Posterior vena cava (tissue), 2 donors: ENCODE results near the gene ANKRD31. TPM values are rescaled to one million over a fixed set of nuclear protein-coding genes. Genes with fewer than 3 reads are reported as not detected.
A peak's percentile ranks its signal among the peaks of the same experiment; 100 is the strongest.
"Not testable (repeated sequence)": the region's sequence is repeated elsewhere in the genome, so short reads cannot be mapped to it uniquely, and the experiment has no call there.

Source experiments
- DNase-seq: peaks from one replicate; pipeline ENCODE4 v3.0.0-alpha.2; 2020; ENCODE audit warnings: low spot score
- intact Hi-C, 2 donors: fragments of 100-400 bp; cut with DNase I; formaldehyde crosslinking; loops; one replicate each; pipeline versions ENCODE4 v1.14.1 to v1.14.2; 2022 to 2023
- long read RNA-seq, 2 donors: library from polyadenylated mRNA; unstranded; transcript quantifications; one replicate each; pipeline ENCODE4 v2.0.0, GENCODE V29; 2020 to 2021
- total RNA-seq, 2 donors: library from RNA; stranded (reverse); fragmentation: NEBNext Ultra II Directional; extraction: Animal tissue kit (Norgen Biotek cat#: 25700); gene quantifications; one replicate each; pipeline ENCODE4 v1.2.1, GENCODE V29; 2021
- donor health status: DM: yes; HTN: yes; CAD: no.
- donor health status: DM: yes; HTN: yes; CAD: no.

The ANKRD31 gene, protein sequence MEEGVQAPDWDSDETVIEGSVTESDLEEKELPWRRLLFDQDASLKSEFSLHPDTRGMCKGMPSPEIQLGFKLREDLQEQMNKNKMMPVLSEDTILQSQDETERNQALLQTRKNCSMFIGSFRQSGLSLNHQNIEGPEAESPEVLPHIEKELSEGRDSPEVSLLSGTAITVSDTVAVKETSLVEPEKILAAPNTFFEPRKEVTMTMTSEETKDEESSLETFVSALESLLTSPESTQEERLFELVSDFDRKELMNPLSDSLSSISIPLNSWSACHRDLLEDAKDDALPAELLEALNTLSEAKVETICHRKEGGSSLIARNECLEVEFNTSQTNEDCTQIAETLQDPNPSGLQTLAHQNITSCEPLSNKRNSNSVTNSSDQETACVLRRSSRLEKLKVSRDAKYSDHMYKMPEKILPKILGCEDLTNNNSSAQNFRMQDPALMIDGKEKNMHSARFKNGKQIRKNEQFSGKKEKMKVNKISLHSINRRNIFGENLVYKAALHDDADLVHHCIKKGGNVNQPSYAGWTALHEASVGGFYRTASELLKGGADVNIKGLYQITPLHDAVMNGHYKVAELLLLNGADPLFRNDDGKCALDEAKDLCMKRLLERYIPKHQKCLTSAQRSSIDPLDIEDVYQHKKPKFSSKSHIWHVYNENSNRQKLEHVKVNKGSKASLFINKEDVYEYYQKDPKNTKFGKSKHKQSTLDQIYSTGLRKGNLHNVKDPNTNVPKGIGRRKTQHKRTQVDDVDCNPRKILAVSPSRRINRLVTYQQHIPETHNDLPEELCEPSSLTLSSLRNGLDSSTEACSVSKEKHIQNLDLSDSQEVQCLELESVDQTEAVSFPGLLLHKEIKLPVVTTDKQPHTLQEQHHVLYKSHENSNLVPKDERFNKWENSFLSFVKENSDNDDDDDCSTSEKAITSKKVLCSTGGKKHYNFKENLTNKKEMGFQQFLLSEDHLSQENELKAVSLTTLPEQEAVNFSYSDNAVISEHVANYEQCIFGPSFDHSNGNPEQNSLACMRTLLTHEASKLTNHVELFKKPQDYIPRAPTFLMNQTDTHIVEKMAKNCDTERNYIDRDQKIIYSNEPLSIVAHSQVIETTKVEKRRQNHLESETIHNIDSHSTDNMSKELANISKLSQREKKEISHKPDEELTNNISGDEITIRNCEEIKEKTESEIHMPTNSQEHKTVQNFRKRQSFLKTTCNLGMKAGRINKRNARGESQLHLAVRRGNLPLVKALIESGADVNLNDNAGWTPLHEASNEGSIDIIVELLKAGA (N-terminal part only)
- total RNA-seq = under 1 TPM; 0.19 to 0.42 TPM
- long read RNA-seq, donor 1 = 0 reads
- long read RNA-seq, donor 2 = 0 reads

DNA sequence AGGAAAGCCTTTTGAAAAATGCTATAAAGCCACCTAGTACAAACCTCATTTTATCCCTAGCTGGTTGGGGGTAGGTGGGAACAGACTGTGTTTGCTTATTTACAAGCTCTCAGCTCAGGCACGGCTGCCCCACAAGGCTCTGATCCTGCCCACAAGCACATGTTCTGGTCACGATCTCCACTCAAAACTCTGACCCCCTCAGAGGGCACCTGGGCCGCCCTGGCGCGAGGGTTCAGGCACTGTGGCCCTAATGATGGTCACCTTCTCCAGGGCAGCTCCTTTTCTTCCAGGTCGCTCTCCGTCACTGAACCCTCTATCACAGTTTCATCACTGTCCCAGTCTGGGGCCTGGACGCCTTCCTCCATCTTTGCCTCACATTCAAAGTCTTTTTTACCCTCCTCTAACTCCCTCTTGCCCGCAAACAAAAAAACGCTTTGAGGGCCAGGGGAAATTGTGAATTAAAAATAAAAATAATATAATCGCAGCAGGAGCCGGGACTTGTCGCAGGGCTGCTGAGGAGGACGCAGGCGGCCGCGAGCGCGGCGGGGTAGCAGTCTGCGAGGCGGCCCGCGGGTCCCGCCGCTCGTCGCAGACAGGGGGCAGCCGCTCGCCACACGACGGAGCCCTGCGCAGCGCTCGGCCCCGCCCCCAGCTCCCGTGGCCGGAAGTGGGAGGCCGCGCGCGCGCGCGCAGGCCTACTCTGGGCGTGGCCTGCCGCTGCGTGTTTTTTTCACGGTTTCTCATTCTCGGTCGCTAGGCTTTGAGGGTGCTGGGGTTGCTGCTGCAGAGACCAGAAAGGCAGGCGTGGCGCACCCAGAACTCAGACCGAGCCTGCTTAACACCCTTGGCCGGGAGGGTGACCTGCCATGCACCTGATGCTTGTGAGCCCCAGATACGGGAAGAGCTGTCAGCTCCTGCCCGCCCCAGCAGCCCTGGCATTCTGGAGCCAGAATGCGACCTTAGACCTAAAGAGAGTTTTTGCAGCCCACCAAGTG lies at the start of gene ANKRD31:
ANKRD31 (minus strand) TSS at position 557 of the 995 bp plus-strand sequence; CDS start at position 365, 192 bp downstream.
- intact Hi-C loops = loop anchor here in 1 of 2 donors (10.0 kb wide), 1 partner anchor 448 kb away; no protein-coding TSS in a partner anchor
- DNase-seq = peak; percentile 97

DNA sequence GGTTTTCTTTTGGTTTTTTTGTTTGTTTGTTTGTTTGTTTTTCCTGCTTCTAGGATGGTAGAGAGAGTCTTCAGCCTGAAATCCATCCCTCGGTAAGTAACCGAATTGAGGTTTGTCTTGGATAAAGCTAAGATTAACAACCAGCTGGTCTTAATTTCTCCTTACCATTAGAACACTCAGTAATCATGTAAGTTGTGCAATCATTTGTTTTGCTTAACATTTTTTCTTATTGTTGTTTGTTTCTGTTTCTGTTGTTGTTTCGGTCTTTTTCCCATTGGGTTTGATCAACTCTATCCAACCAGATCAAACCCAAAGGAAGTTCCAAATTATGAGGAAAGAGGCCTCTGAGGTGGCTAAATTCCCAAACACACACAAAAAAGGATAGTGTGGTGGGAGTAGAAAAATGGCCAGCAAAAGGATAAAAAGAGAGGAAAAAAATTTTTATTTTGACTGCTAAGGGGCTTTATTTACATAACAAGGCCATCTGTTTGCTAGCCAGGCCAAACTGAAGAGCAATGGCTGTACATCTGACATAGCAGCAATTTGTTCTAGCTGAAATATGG lies 49.6 kb upstream of the ANKRD31 start:
- DNase-seq = no peak
- intact Hi-C loops = no loop called here

DNA sequence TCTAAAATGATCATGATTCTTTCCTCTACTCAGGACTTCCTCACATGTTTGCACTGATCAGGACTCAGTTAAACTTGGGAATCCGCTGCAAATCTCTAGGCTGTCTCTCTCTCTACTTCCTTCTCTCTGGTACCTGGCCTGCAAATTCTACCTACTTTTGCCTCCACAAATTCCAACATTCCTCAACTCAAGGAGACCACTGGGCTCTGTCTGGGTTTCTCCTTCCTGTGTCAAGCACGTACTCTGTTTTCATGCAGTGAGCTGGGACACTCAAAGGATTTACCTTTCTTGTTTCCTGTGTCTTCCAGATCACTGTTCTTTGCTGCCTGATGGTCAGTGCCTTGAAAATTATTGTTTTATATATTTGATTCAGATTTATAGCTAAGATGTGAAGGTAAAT lies 45.9 kb upstream of the ANKRD31 start:
- DNase-seq = no peak
- intact Hi-C loops = no loop called here

DNA sequence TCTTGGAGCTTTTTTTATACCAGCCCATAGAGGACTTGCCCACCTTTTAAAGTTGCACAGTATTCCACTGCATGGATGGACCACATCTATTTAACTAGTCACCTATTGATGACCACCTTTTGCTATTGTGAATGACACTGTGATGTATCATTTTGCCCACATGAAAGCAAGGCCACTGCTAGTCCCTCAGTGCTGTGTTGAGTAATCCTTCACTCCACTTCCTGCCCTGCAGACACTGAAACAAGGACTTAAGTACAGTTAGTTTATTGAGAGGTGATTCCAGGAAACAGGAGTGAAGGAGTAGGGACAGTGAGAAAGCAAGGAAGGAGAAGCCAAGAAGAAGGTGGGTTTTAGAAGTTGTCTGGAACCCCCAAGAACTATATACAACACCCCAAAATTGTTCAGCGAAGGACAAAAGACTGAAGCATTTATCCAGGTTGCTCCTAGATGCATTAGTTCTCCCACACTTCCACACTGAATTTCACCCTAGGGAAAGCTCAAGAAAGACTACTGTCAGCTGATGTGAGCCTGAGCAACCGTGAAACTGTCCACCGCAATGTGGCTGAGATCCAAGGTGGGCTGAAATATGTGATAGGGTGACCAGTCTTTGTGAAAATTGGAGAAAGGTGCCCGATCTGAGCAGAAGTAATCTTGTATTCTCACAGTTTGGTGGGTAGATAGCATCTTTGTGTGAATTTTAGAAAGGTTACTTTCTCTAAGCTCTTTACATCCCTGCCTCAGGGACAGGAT lies 45.2 kb upstream of the ANKRD31 start:
- DNase-seq = no peak
- intact Hi-C loops = no loop called here

DNA sequence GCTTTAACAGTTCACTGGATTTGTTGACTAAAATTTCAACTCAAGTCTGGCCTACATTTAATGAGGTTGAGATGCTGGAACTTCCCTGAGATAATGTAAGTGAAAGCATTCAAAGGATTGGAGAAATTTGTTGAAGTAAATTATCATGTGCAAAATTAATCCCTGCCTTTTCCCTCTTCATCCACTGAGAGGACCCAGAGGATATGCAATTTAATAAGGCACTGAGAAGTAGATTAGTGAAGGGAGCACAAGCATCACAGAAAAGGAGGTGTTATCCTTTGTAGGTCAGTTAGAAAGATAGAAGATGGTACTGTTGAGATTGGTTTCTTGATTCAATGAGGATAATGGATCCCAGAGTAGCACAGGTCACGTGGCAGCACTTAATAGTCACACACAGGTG lies 42.6 kb upstream of the ANKRD31 start:
- no peak for DNase-seq

DNA sequence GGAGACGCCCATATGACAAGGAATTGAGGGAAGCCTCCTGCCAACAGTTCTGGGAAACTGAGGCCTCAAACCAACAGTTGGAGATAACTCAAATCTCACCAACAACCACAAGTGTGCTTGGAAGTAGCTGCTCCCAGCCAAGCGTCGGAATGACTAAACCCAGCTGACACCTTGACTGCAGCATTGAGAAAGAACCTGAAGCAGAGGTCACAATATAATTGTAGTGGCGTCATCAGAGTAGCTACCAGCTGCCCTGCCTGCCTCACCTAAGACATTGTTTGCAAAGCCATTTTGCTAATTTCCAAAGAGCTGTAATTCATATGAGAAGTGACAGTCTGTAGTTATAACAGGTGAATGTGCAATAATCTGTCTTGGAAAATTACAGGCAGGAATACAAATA lies 40.8 kb upstream of the ANKRD31 start:
- intact Hi-C loops = no loop called here
- DNase-seq = no peak

More for the DNA sequence above, 42.6 kb upstream of the ANKRD31 start:
- intact Hi-C loops = no loop called here

DNA sequence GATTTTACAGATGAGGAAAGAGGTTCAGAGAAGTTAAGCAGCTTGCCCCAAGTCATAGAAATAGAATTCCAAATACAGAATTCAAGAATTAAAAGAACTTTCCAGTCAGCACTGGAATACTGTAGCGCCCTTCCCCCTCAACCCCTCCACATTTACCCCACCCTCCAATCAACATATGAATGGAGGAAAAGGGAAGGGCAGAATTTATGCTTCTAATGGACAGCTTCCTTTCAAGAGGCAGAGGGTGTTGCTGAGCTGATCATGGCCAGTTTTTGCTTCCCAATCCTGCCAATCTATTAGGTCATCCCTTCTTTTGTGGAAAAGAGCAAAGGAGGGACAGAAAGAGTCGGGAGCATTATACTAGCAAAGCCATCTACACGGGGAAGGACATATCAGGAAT lies 39.1 kb upstream of the ANKRD31 start:
- intact Hi-C loops = no loop called here
- no peak for DNase-seq

DNA sequence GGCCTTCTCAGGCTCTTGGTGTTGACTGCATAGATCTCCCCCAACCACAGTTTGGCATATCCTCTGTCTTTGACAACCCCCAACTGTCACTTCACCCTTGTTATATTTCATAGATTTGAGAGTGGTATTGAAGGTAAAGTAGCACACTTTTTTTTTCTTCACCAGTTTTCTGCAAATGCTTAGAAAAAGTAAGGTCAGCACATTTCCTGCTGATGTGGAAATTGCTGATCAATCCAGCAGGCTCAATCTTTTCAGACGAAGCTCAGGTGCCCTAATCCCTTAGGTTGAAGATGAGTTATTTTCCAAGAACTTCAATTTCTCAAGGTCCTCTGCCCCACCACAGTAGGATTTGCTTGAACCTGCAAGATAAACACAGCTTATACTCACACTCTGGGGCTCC lies 38.5 kb upstream of the ANKRD31 start:
- intact Hi-C loops = no loop called here
- DNase-seq = no peak

DNA sequence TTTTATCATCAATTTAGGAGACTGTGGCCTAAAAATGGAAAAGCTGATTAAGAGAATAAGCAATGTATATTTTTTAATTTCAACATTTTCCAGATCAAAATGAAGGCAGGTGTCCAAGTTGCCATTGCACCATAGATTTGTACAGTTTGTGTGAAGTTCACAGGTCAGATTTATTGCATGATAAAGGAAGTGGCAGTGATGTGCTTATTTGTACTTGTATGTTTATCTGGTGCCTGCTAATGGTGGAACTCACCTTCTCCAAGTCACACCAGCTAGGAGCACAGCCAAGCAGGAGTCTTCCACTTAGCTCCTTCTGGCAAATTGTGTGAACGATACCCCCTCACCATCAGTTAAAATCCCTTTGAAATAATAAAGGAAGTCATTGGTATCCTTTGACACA lies 37.8 kb upstream of the ANKRD31 start:
- intact Hi-C loops = no loop called here
- no peak for DNase-seq

DNA sequence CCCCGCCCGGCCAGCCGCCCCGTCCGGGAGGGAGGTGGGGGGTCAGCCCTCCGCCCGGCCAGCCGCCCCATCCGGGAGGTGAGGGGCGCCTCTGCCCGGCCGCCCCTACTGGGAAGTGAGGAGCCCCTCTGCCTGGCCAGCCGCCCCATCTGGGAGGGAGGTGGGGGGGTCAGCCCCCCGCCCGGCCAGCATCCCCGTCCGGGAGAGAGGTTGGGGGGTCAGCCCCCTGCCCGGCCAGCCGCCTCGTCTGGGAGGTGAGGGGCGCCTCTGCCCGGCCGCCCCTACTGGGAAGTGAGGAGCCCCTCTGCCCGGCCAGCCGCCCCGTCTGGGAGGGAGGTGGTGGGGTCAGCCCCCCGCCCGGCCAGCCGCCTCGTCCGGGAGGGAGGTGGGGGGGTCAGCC lies 33.9 kb upstream of the ANKRD31 start:
- intact Hi-C loops, DNase-seq: not testable (repeated sequence)

DNA sequence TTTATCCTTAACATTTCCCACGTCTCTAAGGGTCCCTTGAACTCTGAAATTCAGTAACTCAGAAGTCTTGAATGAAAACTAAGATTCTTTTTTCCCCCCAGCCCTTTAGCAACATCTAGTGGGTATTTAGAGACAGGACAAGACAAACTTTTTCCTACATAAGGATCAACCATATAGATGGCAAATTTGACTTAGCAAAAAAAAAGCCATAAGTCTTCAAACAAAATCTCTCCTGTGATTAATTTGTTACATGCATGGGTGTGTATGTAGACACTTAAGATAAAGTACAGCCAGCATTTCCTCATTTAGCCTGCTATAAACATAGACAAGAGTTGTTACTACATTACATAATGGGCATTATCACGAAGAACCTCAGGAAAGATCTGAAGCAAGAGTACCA lies 29.1 kb upstream of the ANKRD31 start:
- DNase-seq = no peak
- intact Hi-C loops = no loop called here

DNA sequence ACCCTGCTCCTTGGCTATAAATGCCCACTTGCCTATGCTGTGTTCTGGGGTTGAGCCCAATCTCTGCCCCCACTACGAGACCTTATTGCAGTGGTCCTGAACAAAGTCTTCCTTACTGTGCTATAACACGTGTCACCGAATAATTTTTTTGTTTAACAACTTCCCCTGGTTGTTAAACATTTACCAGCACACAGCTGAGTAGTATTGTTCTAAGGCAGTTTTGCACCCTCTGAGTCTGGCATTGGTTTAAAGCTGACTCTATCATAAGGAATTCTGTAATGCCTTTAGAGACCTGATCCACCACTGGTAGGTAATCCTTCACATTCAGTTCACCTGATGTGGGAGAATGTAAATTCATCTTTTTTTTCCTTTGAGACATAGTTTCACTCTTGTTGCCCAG lies 25.6 kb upstream of the ANKRD31 start:
- DNase-seq = no peak
- intact Hi-C loops = no loop called here

DNA sequence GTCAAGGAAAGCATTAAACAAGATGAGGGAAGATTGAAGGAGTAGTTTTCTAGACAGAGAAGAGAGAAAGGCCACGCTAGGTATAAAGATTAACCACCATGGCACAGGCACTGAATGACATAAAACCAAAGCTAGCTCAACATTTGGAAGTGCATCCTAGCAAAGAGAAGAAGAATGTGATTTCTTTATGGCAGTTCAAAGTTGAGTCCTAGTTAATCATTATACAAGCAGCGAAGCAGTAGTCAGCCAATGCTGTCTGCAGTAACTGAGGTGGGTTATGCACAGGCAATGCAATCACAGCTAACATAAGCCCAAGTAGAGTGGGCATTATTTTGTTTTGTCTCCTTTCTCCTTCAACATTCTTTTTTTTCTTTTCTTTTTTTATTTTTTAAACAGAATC lies 24.0 kb upstream of the ANKRD31 start:
- intact Hi-C loops = no loop called here
- DNase-seq = no peak

DNA sequence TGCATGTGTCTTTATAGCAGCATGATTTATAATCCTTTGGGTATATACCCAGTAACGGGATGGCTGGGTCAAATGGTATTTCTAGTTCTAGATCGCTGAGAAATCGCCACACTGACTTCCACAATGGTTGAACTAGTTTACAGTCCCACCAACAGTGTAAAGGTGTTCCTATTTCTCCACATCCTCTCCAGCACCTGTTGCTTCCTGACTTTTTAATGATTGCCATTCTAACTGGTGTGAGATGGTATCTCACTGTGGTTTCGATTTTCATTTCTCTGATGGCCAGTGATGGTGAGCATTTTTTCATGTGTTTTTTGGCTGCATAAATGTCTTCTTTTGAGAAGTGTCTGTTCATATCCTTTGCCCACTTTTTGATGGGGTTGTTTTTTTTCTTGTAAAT lies 13.8 kb upstream of the ANKRD31 start:
- intact Hi-C loops, DNase-seq: not testable (repeated sequence)

DNA sequence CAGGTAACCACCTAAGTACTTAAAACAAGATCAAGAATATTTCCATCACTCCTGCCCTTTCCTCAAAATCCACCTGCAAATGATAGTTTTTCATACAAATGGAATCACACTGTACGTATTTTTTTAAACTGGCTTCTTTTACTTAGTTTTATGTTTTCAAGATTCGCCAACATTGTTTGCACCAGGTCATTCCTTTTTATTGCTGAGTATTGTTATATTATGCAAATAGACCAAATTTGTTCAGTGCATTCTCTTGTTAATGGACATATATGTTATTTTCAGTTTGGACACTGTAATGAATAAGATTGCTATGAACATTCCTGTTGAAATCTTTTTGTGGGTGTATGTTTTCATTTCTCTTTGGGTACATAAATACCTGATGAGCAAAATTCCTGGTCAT lies 8.3 kb upstream of the ANKRD31 start:
- no peak for DNase-seq
- intact Hi-C loops = no loop called here

DNA sequence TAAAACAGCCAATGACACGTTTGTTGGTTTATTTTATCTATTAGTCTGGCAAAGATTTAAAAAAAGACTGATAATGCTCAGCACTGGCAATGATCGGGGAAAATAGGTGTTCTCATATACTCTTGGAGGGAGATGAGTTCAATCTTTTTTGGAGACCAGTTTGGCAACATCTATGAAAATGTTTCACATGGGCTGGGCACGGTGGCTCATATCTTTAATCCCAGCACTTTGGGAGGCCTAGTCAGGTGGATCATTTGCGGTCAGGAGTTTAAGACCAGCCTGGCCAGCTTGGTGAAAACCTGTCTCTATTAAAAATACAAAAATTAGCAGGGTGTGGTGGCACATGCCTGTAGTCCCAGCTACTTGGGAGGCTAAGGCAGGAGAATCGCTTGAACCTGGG lies 6.8 kb upstream of the ANKRD31 start:
- no peak for DNase-seq
- intact Hi-C loops = no loop called here

DNA sequence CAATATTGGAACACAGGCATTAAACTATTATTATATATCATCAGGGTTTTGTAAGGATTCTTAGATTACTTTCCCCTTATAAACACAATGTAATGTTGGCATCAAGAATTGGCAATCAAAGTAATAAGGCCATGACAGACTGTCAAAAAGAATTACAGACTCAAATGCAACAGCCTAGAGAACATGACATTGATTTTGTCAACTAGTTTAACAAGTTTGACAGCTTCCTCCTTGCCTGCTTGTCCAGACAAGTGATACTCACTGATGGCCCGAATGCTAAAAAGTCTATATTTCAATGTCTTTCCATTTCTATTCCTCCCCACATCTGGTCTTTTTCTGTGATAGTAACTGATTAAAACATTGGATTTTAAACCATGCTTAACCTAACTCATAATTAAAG lies 6.4 kb upstream of the ANKRD31 start:
- intact Hi-C loops = no loop called here
- no peak for DNase-seq
